Measurements from ENCODE around the gene ICAM2.
"Not testable (repeated sequence)": the region's sequence is repeated elsewhere in the genome, so short reads cannot be mapped to it uniquely, and the experiment has no call there.

ICAM2 gene

DNA sequence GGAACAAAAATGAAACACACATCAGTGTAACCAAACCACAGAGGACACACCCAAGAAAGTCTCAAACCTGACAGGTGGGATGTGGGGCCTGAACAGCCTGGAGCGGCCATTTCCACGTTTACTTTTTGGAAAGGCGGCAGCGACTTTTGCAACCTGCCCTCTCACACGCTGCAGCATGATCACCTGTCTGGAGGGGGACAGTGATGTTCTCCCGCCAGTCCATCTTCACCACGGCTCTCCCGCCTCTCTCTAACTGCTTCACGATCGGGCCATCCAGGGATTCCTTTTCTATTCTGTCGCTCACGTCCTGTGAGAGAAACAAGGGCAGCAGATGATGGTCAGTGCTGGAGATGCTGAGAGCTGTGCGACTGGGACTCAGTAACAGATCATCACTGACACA, 24.7 kb upstream of the ICAM2 start:
- in situ Hi-C loops (cut with HindIII; ENCODE audit: low sequenced_read_pairs): no loop called here

GRCh38 chr17:64042700-64043485, 22.5 kb upstream of the ICAM2 start:
- in situ Hi-C loops (cut with HindIII; ENCODE audit: low sequenced_read_pairs): no loop called here

DNA sequence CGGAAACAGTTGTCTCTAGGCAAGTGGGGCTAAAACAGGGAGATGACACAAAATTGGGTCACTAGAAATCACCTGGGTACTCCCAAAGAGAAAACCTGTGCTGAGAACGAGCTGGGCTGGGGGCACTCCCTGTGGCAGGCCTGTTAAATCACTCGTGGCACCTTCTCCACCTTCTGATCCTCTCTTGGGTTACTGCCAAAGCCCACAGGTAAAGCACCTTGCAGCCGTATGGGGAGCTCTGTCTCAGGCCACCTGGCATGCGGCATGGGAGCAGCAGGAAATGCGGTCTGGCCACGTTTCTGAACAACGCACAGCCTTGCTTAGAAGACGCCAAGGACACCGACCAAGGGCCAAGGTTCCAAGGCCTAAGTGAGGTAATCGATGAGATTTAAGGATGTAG, 21.5 kb upstream of the ICAM2 start:
- in situ Hi-C loops (cut with HindIII; ENCODE audit: low sequenced_read_pairs): no loop called here

DNA sequence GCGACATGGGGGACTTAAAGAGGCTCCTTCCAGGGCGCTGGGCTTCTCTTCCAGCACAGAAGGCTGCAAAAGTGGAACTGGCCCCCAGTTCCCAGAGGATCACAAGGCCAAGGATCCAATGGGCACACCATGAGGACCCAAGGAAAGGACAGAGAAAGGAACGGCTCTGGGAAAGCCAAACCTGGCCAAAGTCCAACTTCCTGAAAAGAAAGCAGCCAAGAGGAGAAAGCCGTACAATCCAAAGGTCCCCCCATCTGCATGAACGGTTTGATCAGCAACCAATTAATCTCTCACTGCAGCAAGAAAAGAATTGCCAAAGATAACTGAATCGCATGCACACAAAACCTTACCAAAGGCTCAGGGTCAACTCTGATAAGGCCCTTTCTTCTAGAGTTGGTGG, 19.8 kb upstream of the ICAM2 start:
- in situ Hi-C loops (cut with HindIII; ENCODE audit: low sequenced_read_pairs): no loop called here

DNA sequence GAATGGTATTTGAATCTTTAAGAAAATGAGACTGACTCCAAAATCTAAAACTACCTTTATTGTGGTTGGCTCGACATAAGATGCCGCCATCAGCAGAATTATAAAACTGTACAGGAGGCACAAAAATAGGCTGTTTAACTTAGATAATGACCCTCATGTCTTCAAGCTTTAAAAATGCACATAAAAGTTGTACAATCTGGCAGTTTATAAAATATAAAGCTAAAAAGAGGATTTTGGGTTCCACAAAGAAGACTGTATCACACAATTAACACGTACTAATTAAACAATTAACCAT, 18.6 kb upstream of the ICAM2 start:
- in situ Hi-C loops (cut with HindIII; ENCODE audit: low sequenced_read_pairs): loop anchor here (5.0 kb wide), 1 partner anchor 57 kb away; no protein-coding TSS in a partner anchor

DNA sequence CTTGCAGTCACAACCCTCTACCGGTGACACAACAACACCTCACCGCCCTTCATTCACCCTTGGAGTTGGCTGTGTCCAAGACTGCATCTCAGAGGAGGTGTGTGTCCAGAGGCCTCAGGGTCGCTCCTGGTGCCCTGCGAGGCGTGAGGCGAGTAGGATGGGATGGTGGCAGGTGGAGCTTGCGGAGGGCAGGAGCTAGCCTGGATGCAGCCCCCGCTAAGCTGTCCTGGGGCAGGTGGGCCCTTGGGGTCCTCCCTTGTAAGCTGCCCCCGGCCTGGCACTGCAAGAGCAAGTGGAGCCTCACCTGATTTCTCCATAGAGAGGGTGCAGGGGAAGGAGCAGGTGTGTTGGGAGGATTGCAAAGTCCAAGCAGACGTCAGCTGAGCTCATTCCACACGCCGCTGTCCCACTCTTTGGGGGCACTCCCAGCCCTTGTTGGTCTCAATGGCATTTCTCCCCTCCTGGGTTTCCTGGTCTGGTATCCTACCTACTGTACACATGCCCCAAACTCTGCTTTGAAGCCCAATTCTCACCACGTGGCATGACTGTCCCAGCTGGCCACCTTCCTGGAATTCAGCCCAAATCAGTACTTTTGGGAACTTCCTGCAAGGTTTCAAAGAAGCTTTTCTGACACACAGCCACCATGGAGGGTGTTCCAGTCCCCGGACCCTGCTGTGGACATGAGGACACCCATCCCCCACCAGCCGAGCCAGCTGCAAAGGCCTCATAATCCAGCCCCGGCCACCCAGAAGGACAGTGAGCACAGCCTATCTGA, 18.1 kb upstream of the ICAM2 start:
- in situ Hi-C loops (cut with HindIII; ENCODE audit: low sequenced_read_pairs): loop anchor here (5.0 kb wide), 1 partner anchor 56 kb away; no protein-coding TSS in a partner anchor

DNA sequence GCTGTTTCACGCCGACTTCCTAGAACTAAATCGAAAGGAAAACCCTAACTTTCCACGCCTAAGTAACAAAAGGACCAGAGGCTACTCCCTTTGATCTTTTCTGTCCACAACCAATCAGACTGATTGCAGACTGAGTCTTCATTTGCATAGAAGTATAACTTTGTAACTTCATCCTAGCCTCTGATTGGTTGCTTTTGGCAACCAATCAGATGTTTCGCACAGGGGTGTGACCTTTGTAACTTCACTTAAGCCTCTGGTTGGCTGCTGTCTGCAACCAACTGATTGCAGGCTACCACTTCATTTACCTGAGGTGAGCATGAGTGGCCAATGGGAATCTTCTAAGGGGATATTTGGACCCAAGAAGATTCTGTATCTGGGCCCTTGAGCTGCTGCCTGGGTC, 17.4 kb upstream of the ICAM2 start:
- in situ Hi-C loops (cut with HindIII; ENCODE audit: low sequenced_read_pairs): loop anchor here (5.0 kb wide), 1 partner anchor 56 kb away; no protein-coding TSS in a partner anchor

- in situ Hi-C loops (cut with HindIII; ENCODE audit: low sequenced_read_pairs): loop anchor here (5.0 kb wide), 1 partner anchor 55 kb away; no protein-coding TSS in a partner anchor
These were observed 16.7 kb upstream of the ICAM2 start for GRCh38 chr17:64037180-64037579.

DNA sequence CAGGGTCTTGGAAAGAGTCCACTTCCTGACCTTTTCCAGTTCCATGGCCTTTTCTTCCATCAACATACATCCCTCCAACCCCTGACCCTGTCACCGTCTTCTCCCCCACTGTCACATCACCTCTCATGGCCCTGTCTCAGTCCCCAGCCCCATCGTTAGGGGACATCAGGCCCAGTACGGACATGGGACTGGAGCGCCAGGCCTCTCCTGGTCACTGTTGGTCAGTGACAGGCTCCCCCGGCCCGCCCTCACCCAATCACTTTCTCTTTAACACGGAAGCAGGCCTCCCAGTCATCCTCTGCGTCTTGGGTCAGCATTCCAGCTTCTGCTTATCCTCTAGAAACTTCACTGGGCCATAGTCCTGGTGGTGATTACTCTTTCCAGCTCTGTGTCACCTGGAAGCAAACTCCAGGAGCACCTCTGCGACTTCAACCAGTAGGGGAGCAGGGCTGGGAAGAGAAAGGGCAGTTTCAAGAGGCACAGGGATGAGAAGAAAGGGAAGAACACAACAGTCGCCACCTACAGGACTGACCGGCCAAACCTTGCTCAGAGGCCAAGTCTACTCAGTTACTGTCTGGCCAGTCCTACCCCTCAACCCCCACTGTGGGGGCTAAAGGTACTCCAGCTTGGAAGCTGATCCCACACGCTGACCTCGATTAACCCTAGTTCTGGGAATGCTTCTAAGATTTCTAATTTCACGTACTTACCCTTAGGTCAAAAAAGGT, 15.9 kb upstream of the ICAM2 start:
- in situ Hi-C loops (cut with HindIII; ENCODE audit: low sequenced_read_pairs): loop anchor here (5.0 kb wide), 1 partner anchor 54 kb away; no protein-coding TSS in a partner anchor

DNA sequence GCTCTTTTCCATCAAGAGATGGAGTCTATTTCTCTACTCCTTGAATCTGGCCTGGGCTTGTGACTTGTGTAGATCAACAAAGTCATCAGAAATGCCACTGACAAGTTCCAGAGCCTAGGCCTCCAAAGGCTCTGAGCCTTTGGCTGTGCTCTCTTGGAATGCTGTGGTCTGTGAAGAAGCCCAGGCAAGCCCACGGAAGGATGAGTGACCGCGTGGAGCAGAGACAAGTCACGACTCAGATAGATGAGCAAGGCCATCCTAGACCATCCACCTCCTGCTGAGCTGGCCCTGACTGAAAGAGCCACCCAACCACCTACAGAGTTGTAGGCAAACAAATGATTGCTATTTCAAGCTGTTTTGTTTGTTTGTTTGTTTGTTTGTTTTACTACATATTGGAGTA, 11.6 kb upstream of the ICAM2 start:
- in situ Hi-C loops (cut with HindIII; ENCODE audit: low sequenced_read_pairs): no loop called here

DNA sequence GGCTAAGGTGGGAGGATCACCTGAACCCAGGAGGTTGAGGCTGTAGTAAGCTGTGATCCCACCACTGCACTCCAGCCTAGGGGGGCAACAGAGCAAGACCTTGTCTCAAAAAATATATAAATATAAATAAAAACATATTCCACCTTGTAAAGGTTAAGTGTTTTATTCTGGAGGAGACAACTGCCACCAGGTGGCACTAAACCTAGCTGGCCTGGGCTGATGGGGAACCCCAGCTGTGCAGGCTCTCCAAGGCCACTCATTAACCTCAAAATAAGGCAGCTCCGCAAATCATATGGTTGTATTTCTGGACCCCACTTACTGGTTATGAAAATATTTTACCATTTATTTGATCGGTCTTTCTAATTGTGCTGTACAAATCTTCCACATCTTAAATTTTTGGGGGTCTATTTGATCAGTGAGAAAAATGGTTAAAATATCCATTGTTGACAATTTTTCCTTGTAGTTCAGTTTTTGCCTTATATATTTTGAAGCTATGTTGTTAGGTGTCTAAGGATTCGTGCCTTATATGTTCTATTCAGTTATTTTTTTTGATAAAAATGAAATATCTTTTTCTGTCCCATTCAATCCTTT, 8.5 kb upstream of the ICAM2 start:
- in situ Hi-C loops (cut with HindIII; ENCODE audit: low sequenced_read_pairs): loop anchor here (5.0 to 10.0 kb wide), 3 partner anchors 102 to 366 kb away; partner anchors contain the start of genes ERN1 and PECAM1

DNA sequence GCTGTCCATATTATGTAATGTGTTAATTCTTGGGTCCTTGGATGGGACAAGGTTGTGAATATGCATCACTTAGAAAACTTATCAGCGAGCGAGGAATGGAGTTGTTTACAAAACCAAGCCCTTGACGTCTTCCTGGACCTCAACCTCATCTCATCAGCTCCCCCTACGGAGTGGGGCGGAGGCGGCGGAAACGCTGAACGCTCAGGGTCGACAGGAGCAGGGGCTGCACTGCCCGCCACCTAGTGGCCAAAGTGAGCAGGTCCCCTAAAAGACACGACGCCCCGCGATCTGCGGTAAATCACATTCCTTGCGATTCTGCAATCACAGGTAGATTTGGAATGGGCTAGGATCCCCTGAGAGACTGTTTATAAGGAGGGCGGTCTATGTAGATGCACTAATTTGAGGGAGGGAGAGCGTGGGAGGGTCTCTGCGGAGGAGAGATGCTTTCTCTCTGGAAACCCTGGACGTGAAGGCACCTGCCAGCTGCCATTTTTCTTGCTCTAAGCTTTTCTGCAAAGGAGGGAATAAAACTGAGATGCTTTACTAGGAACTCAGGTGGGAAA, 5.4 kb upstream of the ICAM2 start:
- in situ Hi-C loops (cut with HindIII; ENCODE audit: low sequenced_read_pairs): loop anchor here (5.0 to 10.0 kb wide), 3 partner anchors 99 to 369 kb away; partner anchors contain the start of genes ERN1 and PECAM1

DNA sequence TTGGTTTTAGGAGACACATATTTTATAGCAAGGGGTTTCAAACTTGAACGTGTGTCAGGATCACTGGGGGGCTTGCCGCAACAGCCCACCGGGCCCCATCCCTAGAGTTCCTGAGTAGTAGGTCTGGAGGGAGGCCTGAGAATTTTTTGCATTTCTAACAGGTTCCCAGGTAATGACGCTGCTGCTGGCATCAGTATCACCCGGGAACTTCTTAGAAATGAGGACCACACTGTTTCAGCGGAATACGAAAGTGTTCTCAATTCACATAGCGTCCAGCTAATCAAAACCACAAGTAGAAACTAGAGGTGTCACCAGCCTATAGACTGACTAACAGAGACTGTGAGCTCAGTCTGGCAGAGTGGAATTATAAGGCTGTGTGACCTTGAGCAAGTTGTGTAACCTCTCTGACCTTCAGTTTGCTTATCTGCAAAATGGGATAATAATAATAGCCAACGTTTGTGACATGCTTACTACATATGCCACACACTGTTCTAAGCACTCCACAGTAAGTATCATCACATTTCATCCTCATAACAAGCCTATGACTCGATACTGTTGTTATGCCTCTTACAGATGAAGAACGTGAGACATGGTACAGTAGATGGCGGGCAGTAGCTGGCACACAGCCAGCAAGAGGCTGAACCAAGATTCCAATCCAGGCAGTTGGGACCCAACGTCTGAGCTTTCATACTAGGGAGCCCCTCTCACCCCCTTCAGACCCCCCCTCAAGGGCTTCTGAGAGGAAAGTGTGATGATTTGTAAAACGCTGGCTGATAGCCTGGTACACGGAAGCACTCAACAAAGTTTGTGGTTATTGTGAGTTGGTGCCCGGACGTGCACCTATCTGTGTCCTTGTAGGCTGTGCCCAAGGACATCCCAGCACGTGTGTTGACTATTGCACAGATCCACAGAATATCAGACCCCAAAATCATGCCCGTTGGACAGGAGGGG, 4.6 kb upstream of the ICAM2 start:
- in situ Hi-C loops (cut with HindIII; ENCODE audit: low sequenced_read_pairs): loop anchor here (5.0 to 10.0 kb wide), 3 partner anchors 98 to 370 kb away; partner anchors contain the start of genes ERN1 and PECAM1

- in situ Hi-C loops (cut with HindIII; ENCODE audit: low sequenced_read_pairs): loop anchor here (10.0 kb wide), 2 partner anchors 111 to 371 kb away; partner anchors contain the start of genes ERN1 and PECAM1
These were observed 3.8 kb upstream of the ICAM2 start for GRCh38 chr17:64024215-64024654.

GRCh38 chr17:64022611-64023063, 2.2 kb upstream of the ICAM2 start:
- in situ Hi-C loops (cut with HindIII; ENCODE audit: low sequenced_read_pairs): loop anchor here (10.0 kb wide), 2 partner anchors 112 to 372 kb away; partner anchors contain the start of genes ERN1 and PECAM1

DNA sequence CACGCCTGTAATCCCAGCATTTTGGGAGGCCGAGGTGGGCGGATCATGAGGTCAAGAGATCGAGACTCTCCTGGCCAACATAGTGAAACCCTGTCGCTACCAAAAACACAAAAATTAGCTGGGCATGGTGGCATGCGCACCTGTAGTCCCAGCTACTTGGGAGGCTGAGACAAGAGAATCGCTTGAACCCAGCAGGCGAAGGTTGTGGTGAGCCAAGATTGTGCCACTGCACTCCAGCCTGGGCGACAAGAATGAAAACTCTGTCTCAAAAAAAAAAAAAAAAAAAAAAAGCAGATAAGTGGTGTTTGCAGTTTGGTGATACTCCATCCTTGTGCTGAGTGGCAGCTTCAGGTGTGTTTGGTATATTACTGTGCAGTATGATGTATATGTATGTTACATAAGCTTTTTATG, 877 bp downstream of the ICAM2 start:
- in situ Hi-C loops (cut with HindIII; ENCODE audit: low sequenced_read_pairs): not testable (repeated sequence)

DNA sequence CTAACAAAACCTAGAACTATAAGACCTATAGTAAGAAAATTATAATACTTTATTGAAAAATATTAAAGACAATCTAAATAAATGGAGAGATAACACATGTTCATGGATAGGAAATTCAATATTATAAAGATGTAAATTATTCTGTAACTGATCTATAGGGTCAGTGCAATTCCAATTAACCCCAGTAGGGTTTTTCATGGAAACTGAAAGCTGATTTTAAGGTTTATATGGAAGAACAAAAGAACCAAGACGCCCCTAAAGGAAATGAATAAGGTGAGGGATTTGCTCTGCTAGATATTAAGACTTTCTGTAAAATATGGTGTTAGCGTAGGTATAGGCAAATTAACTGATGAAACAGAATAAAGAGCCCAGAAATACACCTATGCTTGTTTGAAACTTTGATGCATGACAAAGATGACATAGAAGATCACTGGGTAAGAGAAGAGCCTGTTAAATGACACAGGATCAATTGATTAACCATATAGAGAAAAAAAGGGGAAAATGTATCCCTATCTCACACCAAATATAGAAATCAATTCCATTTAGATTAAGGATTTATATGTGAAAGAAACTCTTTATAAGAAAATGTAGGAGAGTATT, 3.0 kb downstream of the ICAM2 start:
- in situ Hi-C loops (cut with HindIII; ENCODE audit: low sequenced_read_pairs): no loop called here

DNA sequence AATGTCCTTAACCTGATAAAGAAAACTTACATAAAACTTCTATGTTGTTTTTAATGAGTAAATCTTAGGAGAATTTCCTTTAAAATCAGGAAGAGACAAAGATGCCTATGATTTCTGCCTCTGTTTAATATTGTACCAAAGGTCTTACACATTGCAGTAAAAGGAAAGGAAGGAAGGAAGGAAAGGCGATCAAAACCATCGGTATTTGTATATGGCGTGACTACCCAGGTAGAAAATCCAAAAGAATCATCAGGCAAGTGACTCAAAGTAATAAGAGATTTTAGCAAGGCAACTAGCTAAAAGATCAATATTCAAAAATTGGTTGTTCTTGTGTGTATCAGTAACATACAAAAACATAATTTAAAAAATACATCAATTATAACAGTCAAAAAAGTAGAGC, 3.5 kb downstream of the ICAM2 start:
- in situ Hi-C loops (cut with HindIII; ENCODE audit: low sequenced_read_pairs): no loop called here
